Embryonic facial prominence (tissue), 1 donor: ENCODE data around the gene NFYC.
"Not testable (repeated sequence)": the region's sequence is repeated elsewhere in the genome, so short reads cannot be mapped to it uniquely, and the experiment has no call there.

ENCODE experiments used
- DNase-seq: peaks from one replicate; pipeline ENCODE4 v3.0.0-alpha.2; 2016; ENCODE audit errors: extremely low spot score

Gene NFYC

DNA sequence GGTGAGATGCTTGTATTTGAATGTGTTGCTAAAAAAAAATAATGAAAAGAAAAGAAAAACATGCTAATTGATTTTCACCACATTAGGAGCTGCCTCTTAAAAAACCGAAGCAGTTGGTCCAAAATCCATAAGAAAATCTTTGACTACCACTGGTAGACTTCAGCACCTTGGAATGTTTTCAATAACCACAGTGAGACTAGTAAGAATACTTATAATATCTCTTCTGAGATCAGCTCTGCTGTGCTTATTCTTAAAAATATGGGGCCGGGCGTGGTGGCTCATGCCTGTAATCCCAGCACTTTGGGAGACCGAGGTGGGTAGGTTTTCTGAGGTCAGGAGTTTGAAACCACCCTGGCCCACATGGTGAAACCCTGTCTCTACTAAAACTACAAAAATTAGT lies 15.1 kb downstream of the NFYC start:
- DNase-seq, result no peak

GRCh38 chr1:40708750-40709099 lies 17.2 kb downstream of the NFYC start:
- peak; percentile 76 for DNase-seq

DNA sequence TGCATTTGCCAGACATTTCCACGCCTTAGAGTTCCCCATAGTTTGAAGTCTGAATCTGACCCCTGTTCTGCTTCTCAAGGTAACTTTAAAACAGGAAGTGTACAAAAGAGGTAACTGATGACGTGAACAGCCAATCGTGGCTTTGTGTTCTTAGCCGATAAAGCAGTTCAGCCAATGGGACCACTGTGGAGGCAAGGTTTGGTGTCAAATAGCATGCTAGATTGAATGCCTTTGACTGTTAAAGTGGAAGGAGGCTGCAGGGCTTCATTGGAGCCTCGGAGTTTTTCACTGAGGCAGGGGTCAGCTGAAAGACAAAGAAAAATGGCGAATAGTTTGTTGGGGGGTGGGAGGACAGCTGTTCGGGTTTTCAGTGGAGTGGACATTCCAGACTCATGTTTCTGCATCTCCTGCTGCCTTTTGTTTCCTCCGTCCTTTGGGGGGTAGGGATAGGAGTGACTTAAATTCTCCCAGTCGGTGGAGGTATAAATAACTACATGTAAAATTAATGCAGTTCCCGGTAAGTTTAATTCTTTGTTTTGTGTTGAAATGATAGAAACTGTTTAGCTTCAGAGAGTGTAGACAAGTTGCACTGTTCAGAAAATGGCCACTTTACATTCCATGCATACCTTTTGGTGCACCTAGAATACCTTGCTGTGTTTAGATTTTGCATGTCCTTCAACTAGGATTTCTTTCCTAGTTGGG lies 17.7 kb downstream of the NFYC start:
- peak; percentile 93 for DNase-seq

DNA sequence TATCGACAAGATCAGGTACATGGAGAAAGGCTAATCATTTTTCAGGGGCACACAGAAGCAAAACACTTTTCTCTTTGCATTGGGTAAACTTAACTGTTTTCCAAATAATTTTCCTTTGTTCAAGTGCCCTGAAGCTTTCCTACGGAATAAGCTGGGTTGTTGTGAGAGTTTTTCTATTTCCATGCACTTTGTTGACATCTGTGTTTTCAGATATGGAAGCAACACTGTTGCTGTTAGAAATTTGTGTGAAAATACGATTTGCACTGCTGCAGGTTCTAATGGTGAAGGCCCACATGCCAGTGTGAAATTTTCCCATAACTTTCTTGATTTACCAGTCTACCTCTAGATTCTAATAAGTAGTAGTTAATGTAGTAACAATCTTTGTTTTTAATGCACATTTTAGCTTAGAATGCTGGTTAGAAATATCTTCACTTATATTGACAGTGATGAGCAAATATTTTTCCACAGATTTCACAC lies 18.3 kb downstream of the NFYC start:
- DNase-seq, result no peak

GRCh38 chr1:40710581-40711315 lies 19.2 kb downstream of the NFYC start:
- no peak for DNase-seq

DNA sequence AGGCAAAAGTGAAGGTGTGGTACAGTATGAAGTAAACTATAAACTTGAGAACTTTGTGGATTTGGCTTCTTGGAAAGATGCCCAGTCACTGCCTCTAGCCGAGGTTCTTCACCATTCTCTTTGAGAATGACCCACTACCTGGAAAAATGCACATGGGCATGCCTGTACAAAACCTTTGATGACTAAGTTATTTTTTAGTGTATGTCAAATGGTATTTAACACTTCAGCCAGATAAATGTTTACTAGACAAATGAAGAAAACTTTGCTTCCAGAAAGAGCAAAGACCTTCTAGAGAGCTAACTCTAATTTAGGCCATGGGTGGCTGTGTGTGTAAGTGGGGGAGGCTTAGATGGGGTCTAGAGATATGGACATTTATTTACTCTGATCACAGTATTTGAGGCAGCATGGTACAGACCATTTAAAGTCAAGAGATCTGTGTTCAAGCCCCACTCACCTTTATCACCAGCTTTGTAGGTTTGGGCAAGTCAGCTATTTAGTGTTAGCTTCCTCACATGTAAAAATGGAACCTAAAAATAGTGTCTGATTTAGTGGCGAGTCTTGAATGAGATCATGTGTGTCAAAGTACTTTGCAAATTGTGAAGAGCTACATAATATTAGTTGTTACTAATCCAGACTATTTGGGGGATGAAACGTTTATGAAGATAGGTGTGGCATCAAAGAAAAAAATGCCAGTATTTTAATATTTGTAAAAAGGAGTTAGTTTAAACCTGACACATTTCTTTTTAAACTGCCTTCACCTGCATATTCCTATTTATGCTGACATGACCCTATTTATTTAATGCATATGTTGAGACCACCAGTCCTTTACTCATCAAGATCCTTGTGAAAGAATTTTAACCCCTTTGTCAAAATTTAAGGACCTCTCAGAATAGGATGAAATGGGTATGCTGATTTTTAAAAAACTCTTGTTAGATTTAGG lies 20.2 kb downstream of the NFYC start:
- DNase-seq, result no peak

DNA sequence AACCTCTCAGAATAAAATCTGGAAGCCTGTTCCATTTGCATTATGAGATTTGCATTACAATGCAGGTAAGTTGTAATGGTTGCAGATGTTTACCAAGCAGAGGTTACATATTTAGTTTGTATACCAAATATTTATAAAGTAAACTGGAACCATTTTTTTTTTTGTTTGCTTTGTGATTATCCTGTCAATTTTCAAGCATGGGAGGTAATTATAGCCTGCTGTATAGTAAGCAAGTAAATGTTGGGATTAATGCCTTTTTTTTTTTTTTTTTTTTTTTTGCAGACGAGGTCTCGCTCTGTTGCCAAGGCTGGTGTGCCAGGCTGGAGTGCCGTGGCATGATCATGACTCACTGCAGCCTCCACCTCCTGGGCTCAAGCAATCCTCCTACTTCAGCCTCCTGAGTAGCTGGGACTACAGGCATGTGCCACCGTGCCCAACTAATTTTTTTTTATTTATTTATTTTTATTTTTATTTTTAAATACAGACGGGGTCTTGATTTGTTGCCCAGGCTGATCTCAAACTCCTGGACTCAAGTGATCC lies 21.0 kb downstream of the NFYC start:
- DNase-seq, result no peak

DNA sequence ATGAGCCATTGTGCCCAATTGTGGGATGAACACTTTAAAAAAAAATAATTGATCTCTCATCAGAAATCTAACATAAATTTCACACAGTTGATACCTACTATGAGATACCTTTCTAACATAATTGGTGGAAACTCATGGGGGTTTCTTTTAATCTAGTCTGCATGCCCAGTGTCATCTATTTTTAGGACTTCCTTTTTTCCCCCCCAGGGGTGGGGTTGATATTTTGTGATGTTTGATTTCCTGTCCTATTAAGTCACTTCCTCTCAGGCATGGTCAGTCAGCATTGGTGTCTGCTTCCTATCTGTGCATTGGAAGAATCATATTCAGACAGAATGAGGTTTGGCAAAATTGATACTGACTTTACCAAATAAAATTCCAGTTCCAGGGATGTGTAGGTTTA lies 21.5 kb downstream of the NFYC start:
- DNase-seq, result no peak

DNA sequence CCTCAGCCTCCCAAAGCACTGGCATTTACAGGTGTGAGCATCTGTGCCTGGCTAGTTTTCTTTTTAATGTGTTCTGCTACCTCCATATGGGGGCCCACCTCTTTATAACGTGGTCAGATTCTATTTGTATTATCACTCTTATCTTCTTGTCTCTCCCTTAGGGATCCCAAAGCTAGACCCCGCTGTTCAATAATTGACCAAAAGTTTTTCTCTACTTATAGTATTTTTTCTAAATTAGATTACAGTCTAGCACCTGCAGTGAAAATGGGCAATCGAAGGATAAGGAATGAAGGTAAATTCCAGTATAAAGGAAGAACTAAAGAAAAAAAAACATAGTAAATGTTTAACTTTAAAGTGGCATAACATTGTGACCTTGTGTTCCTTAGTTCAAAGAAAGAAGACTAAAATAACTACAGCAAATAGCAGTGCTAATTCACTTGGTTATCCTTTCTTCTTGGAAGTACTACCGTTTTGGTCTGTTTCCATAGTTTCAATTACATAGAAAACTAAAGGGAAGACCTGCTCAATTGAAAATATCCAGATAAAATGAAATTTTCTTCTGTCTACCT lies 24.1 kb downstream of the NFYC start:
- no peak for DNase-seq

GRCh38 chr1:40717065-40717464 lies 25.6 kb downstream of the NFYC start:
- DNase-seq, result no peak

DNA sequence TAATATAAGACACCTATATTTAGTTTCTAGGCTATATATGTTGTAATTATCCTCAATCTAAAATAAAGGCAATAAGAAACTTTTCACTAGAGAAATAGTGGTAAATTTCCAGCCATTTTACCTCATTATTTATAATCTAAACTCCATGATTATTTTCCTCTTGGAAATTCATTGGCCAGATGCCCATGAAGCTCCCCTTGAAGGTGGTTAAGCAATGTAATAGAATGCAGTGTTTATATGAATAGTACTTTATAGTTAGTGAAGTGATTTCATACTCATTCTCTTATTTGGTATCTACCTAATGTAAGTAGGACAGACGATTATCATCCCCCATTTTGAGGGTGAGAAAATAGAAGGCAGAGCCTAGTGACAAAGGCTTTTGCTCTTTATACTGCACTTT lies 26.5 kb downstream of the NFYC start:
- DNase-seq, result no peak

DNA sequence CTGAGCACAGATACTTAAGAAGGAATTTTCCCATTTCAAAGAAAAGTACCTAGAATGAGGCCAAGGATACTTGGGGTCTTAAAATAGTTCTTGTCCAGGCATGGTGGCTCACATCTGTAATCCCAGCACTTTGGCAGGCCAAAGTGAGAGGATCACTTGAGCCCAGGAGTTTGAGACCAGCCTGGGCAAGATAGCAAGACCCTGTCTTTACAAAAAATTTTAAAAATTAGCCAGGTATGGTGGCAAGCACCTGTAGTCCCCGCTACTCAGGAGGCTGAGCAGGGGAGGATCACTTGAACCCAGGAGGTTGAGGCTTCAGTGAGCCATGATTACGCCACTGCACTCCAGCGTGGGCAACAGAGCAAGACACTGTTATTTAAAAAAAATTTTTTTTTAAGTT lies 29.0 kb downstream of the NFYC start:
- no peak for DNase-seq

- no peak for DNase-seq
These were observed 31.1 kb downstream of the NFYC start for GRCh38 chr1:40722622-40723021.

- DNase-seq, result no peak
These were observed 31.9 kb downstream of the NFYC start for GRCh38 chr1:40723196-40723955.

GRCh38 chr1:40727662-40728061 lies 36.2 kb downstream of the NFYC start:
- not testable (repeated sequence) for DNase-seq

- not testable (repeated sequence) for DNase-seq
These were observed 37.9 kb downstream of the NFYC start for GRCh38 chr1:40729316-40729862.

DNA sequence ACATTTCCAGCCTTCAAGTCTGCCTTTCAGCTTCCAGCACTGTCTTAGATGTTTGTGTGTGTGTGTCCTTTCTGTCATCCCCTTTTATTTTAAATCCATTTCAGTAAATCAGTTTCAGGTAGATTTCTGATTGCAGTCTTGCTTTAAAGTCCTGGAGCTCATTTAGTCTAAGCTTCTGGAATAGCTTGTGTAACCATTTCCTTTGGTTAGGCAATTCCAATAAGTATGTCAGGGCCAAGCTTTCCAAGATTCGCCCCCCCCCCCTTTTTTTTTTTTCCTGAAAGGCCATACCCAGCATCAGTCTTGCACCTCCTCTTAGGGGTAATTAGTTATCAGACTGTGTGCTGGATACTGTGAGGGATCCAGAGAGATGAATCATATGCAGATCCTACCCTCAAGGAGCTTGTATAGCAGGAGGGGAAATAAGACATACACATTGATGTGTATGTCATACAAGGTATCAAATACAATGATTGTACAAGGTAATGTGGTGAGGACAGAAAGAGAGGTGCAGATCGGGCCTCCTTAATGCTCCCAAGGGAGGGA lies 41.3 kb downstream of the NFYC start:
- no peak for DNase-seq

GRCh38 chr1:40734882-40735628 lies 43.6 kb downstream of the NFYC start:
- DNase-seq, result no peak

DNA sequence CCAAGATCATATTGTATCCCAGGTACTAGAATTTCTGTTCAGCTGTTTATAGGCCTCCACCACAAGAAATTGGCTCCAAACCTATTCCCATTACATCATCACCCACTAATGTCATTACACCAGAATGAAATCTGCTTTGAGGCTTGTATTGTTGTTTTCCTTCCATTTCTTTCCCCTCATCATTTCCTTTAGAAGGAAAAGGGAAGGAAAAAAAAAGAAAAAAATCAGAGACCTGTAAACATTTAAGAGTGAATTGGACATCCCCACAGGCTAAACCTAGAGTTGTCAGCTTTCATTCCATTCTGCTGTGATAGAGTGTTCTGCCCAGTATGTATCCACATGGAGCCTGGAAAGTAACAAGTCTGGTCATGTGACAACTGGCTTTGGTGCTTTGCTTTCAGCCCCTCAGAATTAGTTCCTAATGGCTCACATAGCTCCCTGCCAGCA lies 44.6 kb downstream of the NFYC start:
- DNase-seq, result no peak

GRCh38 chr1:40738831-40739230 lies 47.3 kb downstream of the NFYC start:
- no peak for DNase-seq
